ENCODE measurements around the gene ACACA. TPM values are rescaled to one million over a fixed set of nuclear protein-coding genes. Genes with fewer than 3 reads are reported as not detected.

ACACA gene
- total RNA-seq, 1 donor from 2014 or later: 45.9 TPM

DNA sequence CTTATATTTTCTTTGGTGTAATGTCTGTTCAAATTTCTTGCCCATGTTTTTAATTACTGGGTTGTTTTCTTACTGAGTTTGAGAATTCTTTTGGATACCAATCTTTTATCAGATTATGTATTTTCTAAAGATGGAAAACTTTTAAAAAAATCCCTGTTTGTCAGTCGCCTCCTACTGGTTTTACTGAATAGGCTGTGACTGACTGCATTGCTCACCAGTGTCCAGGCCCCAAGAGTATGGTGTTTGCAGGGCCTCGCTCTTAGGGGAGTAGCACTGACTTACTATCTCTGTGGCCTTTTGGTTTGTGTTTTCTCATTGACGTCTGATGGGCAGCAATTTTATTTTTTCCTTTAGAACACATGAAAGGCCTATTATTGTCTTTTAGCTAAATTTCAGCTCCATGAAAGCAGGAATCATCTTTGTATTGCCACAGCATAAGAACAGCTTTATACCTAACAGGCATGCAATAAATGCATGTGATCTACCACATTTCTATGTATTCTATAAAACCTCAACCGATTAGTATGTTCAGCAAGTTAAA, 269.5 kb downstream of the ACACA start:
- no peak for DNase-seq (ENCODE audit: low read depth)

- no peak for DNase-seq (ENCODE audit: low read depth)
Observed at GRCh38 chr17:37135576-37135975, 271.1 kb downstream of the ACACA start.

- no peak for DNase-seq (ENCODE audit: low read depth)
Observed at GRCh38 chr17:37134050-37134449, 272.6 kb downstream of the ACACA start.

DNA sequence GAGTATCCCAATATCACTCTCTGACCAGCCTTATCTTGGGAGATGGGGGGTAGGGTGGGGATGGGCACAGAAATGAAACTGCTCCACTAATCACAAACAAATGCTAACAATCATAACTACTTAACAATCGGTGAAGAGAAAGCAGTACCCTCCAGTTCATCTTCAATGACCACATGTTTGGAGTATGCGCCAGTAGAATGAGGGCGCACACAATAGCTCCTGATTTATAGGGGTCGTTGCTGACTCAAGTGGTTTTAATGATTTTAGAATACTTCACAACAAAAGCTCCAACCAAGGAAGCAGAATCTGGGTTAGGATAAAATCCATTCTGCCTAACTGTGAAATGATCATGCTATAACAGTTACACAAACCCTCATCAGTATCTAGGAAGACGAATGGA, 273.5 kb downstream of the ACACA start:
- DNase-seq (ENCODE audit: low read depth): no peak

DNA sequence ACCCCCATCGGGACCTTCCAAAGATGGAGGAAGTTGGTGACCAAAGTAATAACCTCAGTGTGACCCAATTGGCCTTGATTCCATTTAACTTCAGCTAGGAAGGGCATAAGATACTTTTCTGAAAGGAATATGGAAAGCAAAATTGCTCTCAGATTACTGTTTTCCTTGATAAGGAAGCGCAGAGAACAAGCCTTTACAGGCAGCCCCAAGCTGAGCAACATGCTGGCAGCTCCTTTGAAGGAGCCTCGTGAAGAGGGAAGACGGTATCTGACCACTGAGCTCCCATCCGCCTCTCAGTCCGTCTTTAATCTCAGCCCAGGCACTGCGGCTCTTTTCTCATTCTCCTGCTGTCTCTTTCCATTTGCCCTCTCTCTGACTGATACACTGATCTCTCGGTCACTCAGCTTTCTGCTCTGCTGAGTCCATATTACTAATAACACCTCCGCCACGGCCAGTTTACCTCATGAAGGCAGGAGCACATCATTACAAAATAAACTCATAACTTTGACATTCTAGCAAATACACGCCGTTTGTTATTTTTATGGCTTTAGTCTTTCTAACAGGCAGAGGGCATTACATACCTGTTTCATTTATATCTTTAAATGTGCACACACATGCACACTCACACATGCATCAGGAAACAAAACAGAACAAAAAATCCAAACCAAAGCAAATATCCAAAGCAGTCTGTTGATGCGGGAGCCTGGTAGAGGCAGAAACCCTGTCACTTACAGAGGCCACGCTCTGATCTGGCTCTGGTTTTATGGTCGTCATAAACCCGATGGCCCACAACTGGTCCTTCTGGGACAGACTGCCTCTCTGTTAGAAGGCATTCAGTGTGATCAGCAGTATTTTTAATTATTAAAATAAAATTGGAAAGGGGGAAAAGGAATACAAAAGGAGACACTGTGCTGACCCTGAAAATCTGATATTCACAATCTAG, 274.7 kb downstream of the ACACA start:
- no peak for DNase-seq (ENCODE audit: low read depth)

DNA sequence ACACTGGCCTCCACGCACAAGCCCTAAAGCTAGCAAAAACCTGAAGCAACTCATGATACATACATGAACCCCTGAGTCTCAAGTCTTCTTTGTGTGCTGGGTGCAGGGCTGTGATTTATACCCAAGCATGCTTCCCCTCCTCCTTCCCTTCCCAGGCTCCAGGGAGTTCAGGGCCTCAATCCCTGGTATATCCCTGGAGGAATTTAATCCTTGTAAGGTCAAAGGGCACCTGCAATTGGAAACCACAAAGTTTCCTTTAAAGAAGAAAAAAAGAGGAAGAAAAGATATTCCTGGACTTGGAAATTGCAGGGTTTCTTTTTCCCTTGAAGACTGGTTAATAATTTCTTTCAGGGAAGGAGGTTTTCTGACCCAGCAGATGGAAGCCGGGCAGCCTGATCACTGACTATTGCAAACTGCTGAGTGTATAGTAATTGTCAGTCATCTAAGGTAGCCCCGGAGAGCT, 275.6 kb downstream of the ACACA start:
- peak; percentile 25 for DNase-seq (ENCODE audit: low read depth)

GRCh38 chr17:37124821-37125173, 281.8 kb downstream of the ACACA start:
- DNase-seq (ENCODE audit: low read depth): no peak

- DNase-seq (ENCODE audit: low read depth): no peak
Observed at GRCh38 chr17:37123941-37124820, 282.5 kb downstream of the ACACA start.

DNA sequence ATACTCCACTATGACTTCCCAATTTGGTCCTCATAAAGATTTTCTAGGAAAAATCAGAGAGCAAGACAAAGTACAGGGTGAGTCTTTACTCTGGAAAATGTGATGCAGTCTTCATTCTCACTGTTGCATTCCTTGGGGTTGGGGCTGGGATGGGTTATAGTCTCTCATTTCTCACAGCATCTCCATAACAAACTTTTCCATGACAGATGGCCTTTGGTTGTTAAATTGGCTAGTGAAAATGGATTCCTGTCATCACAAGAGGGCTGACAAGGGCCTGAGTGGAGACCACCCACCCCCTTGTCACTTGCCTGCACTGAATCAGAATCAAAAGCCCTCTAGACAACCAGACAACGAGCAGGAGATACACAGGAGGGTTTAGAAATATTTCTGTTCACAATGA, 283.2 kb downstream of the ACACA start:
- DNase-seq (ENCODE audit: low read depth): no peak

DNA sequence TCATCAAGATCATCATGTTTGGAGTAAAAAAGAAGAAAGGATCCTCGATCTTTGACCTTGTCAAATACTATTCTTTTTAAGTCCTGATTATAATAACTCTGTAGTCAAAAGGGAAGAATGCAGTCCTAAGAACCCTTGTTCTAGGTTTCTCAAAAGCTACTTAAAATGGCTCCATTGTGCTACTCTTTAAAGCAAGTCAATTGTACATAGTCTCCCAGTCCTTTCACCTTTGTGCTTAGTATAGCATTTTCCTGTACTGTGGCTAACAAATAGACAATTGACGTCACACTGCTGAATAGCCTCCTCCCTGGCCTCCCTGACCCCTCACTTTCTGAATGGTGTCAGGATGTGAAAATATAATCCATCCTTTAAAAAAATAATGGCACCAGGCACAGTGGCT, 285.0 kb downstream of the ACACA start:
- no peak for DNase-seq (ENCODE audit: low read depth)

- no peak for DNase-seq (ENCODE audit: low read depth)
Observed at GRCh38 chr17:37118366-37119137, 288.1 kb downstream of the ACACA start.

DNA sequence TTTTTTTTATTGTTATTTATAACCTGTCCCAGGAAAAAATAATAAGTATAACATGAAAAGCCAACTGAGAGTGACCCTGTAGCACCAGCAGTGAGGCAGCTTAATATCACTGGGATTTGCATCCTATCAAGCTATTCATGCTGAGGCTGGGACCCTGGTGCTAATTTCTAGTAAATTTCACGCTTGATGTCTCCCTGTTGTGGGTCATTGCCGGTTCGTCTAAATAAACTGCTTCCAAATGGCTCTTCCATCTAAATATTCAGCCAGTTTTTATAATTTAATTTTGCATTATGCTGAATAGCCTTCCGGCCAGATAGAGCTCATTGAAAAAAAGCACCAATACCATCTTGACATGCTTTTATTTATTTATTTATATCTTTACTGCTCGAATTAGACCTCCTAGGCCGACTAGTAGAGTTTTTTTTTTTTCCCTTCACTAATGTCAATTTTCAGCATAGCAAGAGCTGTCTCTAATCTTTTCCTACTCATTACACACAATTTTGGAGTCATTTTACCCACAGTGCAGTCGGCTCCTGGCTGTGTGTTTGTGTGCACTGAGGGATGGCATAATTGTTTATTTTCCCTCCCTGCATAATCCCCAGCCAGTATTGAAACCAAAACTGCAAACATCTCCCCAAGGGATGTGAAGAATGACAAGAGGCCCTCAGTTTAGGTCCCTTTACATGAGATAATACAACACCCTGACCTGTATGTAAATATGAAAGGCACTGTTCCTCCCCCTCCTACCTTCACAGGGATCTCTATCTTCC, 289.1 kb downstream of the ACACA start:
- DNase-seq (ENCODE audit: low read depth): no peak

- no peak for DNase-seq (ENCODE audit: low read depth)
Observed at GRCh38 chr17:37116671-37117185, 289.9 kb downstream of the ACACA start.

DNA sequence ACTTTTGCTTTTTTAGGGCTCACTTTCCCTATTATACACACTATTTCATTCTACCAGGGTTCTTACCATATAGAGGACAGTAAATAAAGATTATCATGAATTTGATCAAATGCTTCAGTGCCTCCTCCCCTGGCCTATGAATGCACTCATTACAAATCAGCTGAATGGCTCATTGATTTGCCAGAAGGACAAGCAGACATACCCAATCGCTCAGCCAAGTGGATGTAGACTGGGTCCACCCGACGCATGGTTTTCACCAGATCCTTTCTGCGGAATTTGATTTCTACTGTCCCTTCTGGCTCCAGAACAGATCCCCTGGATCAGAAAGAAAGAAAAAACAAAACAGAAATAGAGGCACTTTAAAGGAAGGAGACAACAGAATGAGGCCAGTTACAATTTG, 295.3 kb downstream of the ACACA start:
- DNase-seq (ENCODE audit: low read depth): no peak

DNA sequence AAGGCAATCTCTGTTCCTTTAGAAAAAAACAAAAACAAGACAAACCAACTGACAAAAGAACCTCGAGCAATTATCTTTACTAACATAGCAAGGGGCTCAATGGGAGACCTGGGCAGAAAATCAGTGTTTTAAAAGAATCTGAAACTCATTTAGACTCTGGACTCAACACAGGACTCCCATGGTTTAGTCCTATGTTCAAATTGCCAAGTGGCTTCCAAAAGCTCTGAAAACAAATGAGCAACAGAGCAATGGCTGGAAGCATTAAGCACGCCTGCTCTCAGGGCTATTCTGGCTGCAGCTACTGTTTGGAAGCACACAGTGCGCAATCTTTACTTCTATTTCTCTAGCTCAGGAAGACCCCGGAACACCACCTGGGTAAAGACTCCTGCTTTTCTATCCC, 295.9 kb downstream of the ACACA start:
- DNase-seq (ENCODE audit: low read depth): no peak

- DNase-seq (ENCODE audit: low read depth): no peak
Observed at GRCh38 chr17:37109731-37110710, 296.6 kb downstream of the ACACA start.

DNA sequence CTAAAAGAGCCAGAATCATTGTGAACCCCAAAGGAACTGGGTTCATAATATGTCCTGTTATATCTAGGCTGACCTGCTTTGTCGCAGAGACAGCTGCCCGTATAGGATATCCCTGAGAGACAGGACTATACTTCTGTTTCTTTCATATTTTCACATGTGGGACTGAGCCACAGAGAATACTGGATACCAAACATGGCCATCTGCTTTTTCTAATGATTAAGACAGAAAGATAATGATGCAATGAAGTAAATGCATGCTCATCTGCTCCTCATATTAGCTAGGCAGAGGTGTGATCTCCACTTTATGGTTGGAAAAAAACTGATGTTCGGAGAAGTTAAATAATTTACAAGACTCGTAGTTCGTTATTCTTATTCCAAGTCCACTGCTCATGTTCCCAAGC, 297.5 kb downstream of the ACACA start:
- DNase-seq (ENCODE audit: low read depth): no peak

DNA sequence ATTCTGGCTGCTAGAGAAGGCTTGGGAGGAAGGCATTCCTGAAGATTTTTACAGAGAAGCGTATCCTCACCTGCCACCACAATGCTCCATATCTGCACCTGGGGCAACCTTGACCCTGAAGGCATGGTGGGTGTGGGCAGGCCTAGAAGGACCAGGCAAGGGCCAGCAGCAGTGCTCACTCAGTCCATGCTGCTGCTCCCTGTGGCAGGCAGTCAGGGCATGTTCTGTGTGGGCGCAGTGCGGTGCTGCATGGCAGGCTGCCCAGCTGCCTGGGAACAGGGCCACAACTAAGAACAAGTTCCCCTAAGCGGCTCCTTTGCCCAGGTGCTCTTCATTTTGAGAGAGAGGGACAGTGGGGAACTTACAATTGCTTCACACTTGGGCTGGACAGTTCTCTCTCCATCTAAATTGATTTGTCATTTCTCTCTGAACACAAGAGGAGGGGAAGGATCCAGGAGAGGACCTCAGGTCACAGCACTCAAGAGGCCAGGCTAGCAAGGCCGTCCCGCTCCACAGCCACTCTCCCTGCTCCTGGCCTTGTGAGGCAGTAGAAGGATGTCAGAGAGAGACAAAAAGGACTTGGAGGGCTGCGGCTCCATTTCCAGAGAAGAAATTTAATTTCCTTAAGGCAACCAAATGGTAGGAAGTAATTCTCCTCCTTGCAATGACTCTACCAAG, 299.1 kb downstream of the ACACA start:
- DNase-seq (ENCODE audit: low read depth): peak; percentile 54

Measured in myocyte (in vitro differentiated cells).